ENCODE results near the gene CLSTN1.
A peak's percentile ranks its signal among the peaks of the same experiment; 100 is the strongest.

The CLSTN1 gene

GRCh38 chr1:9730096-9730901 lies 93.5 kb downstream of the CLSTN1 start:
- DNase-seq (ENCODE audit: low spot score) = no peak

GRCh38 chr1:9729523-9729922 lies 94.2 kb downstream of the CLSTN1 start:
- DNase-seq (ENCODE audit: low spot score) = no peak

- DNase-seq (ENCODE audit: low spot score) = no peak
Measured at GRCh38 chr1:9728451-9729295, 95.1 kb downstream of the CLSTN1 start.

GRCh38 chr1:9726905-9727595 lies 96.7 kb downstream of the CLSTN1 start:
- no peak for DNase-seq (ENCODE audit: low spot score)

GRCh38 chr1:9726406-9726805 lies 97.4 kb downstream of the CLSTN1 start:
- DNase-seq (ENCODE audit: low spot score) = no peak

GRCh38 chr1:9724706-9725476 lies 98.9 kb downstream of the CLSTN1 start:
- DNase-seq (ENCODE audit: low spot score) = peak; percentile 77

GRCh38 chr1:9723926-9724325 lies 99.8 kb downstream of the CLSTN1 start:
- DNase-seq (ENCODE audit: low spot score) = no peak

GRCh38 chr1:9723068-9723805 lies 100.5 kb downstream of the CLSTN1 start:
- no peak for DNase-seq (ENCODE audit: low spot score)

- DNase-seq (ENCODE audit: low spot score) = no peak
Measured at GRCh38 chr1:9722378-9722749, 101.4 kb downstream of the CLSTN1 start.

- no peak for DNase-seq (ENCODE audit: low spot score)
Measured at GRCh38 chr1:9721606-9722377, 102.0 kb downstream of the CLSTN1 start.

- DNase-seq (ENCODE audit: low spot score) = no peak
Measured at GRCh38 chr1:9720785-9721605, 102.8 kb downstream of the CLSTN1 start.

- DNase-seq (ENCODE audit: low spot score) = no peak
Measured at GRCh38 chr1:9719978-9720722, 103.6 kb downstream of the CLSTN1 start.

- no peak for DNase-seq (ENCODE audit: low spot score)
Measured at GRCh38 chr1:9718006-9718680, 105.6 kb downstream of the CLSTN1 start.

- no peak for DNase-seq (ENCODE audit: low spot score)
Measured at GRCh38 chr1:9717193-9718005, 106.4 kb downstream of the CLSTN1 start.

GRCh38 chr1:9716404-9717192 lies 107.2 kb downstream of the CLSTN1 start:
- DNase-seq (ENCODE audit: low spot score) = no peak

- no peak for DNase-seq (ENCODE audit: low spot score)
Measured at GRCh38 chr1:9715536-9716226, 108.1 kb downstream of the CLSTN1 start.
